Keratinocyte (primary cell): Measurements from ENCODE around the gene TMC7. TPM values are rescaled to one million over a fixed set of nuclear protein-coding genes. Genes with fewer than 3 reads are reported as not detected.

Source experiments
- DNase-seq: peaks from one replicate; pipeline ENCODE4 v3.0.0-alpha.2; 2011; ENCODE audit warnings: low read depth, missing footprints, low spot score
- FAIRE-seq: peaks from 2 replicates; lab custom pipeline; 2011; peaks lifted over from hg19 to GRCh38; lab: Jason Lieb, UNC
- H2AFZ ChIP-seq: 2 replicates; pipeline ENCODE4 v1.6.0; 2012; ENCODE audit warnings: low read length, control low read depth, inconsistent platforms; ENCODE audit not compliant: control insufficient read depth
- H3K27ac ChIP-seq: 2 replicates; pipeline ENCODE4 v1.5.1; 2011; ENCODE audit warnings: low read length; ENCODE audit not compliant: control insufficient read depth, insufficient read depth
- H3K27me3 ChIP-seq: 3 replicates; pipeline ENCODE4 v1.6.0; 2011; ENCODE audit warnings: low read length; ENCODE audit not compliant: control insufficient read depth, insufficient read depth; ENCODE audit errors: extremely low read depth
- H3K36me3 ChIP-seq, 2 experiments: 2 replicates in 1 of 2; 3 replicates in 1 of 2; pipeline ENCODE4 v1.5.1; 2011; ENCODE audit warnings: low read length in 2 of 2, mild to moderate bottlenecking in 1 of 2; ENCODE audit not compliant: control insufficient read depth in 2 of 2, insufficient read depth in 2 of 2; ENCODE audit errors: extremely low read depth in 1 of 2
- H3K4me1 ChIP-seq: 3 replicates; pipeline ENCODE4 v1.5.1; 2011; ENCODE audit warnings: low read length; ENCODE audit not compliant: control insufficient read depth, insufficient read depth; ENCODE audit errors: extremely low read depth
- H3K4me2 ChIP-seq: 3 replicates; pipeline ENCODE4 v1.6.0; 2011; ENCODE audit warnings: low read depth, low read length; ENCODE audit not compliant: control insufficient read depth, insufficient read depth; ENCODE audit errors: extremely low read depth
- H3K4me3 ChIP-seq, 3 experiments: fragments of 200-600 bp in 1 of 3; sonication (generic) in 1 of 3; 2 replicates in 2 of 3; 3 replicates in 1 of 3; pipeline ENCODE4 v1.5.1; 2011 to 2016; ENCODE audit warnings: low read length in 3 of 3, mild to moderate bottlenecking in 3 of 3, control low read depth in 2 of 3, inconsistent platforms in 1 of 3, low read depth in 1 of 3, mixed read lengths in 1 of 3, mixed run types in 1 of 3, moderate library complexity in 1 of 3; ENCODE audit not compliant: control insufficient read depth in 2 of 3, insufficient read depth in 2 of 3; ENCODE audit errors: extremely low read depth in 1 of 3
- H3K79me2 ChIP-seq: 2 replicates; pipeline ENCODE4 v1.6.0; 2012; ENCODE audit warnings: low read length; ENCODE audit not compliant: control insufficient read depth, insufficient read depth
- H3K9ac ChIP-seq: 3 replicates; pipeline ENCODE4 v1.6.0; 2011; ENCODE audit warnings: low read length; ENCODE audit not compliant: control insufficient read depth, insufficient read depth; ENCODE audit errors: extremely low read depth
- H3K9me1 ChIP-seq: 3 replicates; pipeline ENCODE4 v1.6.0; 2011; ENCODE audit warnings: low read length; ENCODE audit not compliant: control insufficient read depth, insufficient read depth; ENCODE audit errors: extremely low read depth
- H3K9me3 ChIP-seq: 2 replicates; pipeline ENCODE4 v1.5.1; 2012; ENCODE audit warnings: low read depth, low read length; ENCODE audit not compliant: control insufficient read depth
- H4K20me1 ChIP-seq: 3 replicates; pipeline ENCODE4 v1.6.0; 2011; ENCODE audit warnings: low read length; ENCODE audit not compliant: control insufficient read depth, insufficient read depth; ENCODE audit errors: extremely low read depth
- EZH2 ChIP-seq: IDR thresholded peaks from one replicate; pipeline ENCODE4 v1.6.1; 2012; ENCODE audit warnings: inconsistent platforms, mild to moderate bottlenecking, low read length, moderate library complexity
- dilution Hi-C: fragments of 300-500 bp; cut with MboI; formaldehyde crosslinking; loops from one replicate; pipeline ENCODE4 v1.7.0; 2020; ENCODE audit warnings: low sequenced_read_pairs; ENCODE audit not compliant: extremely low pct_ligation_motif_present
- polyA plus RNA-seq, 5 experiments: library from polyadenylated mRNA; depleted of rRNA in 3 of 5; stranded (reverse) in 3 of 5; stranded (forward) in 1 of 5; unstranded in 1 of 5; fragments of >200 nt; gene quantifications; 1 replicate in 1 of 5; 2 replicates in 3 of 5; 3 replicates in 1 of 5; pipeline versions ENCODE4 v1.2.1 to v1.2.3, GENCODE V29; 2011 to 2012; ENCODE audit warnings: missing spikeins in 2 of 5, low read depth in 1 of 5, low replicate concordance in 1 of 5
- TF ChIP-seq, protein P1 (sequence below), 3 experiments: IDR thresholded peaks in 1 of 3; conservative IDR thresholded peaks in 1 of 3; optimal IDR thresholded peaks in 1 of 3; 2 replicates in 2 of 3; 3 replicates in 1 of 3; pipeline versions ENCODE3 to v1.5.1; 2011; ENCODE audit warnings: low read length in 3 of 3, mild to moderate bottlenecking in 3 of 3, moderate library complexity in 2 of 3, control low read depth in 1 of 3, inconsistent platforms in 1 of 3; ENCODE audit not compliant: insufficient read depth in 2 of 3; ENCODE audit errors: extremely low read depth in 1 of 3

Gene TMC7
- polyA plus RNA-seq, 1 donor (not counting 4 experiments of a cell fraction or from before 2014, with no cell fraction given): 8.5 TPM

DNA sequence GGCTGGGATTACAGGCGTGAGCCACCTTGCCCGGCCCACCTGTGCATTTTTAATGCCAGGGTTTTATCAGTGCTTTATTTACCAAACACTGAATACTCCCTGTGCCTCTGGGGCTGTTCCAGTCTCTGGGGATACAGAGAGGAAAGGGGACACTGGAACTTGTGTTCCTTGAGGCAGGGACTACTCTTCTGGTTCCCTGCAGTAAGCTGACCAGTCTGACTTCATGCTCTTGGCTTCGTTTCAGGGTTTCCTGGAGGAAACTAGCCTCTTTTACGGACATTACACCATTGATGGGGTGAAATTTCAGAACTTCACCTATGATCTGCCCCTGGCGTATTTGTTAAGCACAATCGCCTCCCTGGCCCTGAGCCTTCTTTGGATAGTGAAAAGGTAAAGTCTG lies 46.2 kb downstream of the TMC7 start:
- no peak overlapping the region for H3K9ac ChIP-seq
- no peak for TF ChIP-seq EZH2
- TF ChIP-seq, protein P1, sequence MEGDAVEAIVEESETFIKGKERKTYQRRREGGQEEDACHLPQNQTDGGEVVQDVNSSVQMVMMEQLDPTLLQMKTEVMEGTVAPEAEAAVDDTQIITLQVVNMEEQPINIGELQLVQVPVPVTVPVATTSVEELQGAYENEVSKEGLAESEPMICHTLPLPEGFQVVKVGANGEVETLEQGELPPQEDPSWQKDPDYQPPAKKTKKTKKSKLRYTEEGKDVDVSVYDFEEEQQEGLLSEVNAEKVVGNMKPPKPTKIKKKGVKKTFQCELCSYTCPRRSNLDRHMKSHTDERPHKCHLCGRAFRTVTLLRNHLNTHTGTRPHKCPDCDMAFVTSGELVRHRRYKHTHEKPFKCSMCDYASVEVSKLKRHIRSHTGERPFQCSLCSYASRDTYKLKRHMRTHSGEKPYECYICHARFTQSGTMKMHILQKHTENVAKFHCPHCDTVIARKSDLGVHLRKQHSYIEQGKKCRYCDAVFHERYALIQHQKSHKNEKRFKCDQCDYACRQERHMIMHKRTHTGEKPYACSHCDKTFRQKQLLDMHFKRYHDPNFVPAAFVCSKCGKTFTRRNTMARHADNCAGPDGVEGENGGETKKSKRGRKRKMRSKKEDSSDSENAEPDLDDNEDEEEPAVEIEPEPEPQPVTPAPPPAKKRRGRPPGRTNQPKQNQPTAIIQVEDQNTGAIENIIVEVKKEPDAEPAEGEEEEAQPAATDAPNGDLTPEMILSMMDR (optimal IDR thresholded peaks at IDR 0.05 in 1 of 3, IDR thresholded peaks at IDR 0.05 in 1 of 3, conservative IDR thresholded peaks at IDR 0.05 in 1 of 3; ENCODE audit: extremely low read depth in 1 of 3, insufficient read depth in 2 of 3, low read length in 3 of 3): no peak
- no peak for FAIRE-seq
- H2AFZ ChIP-seq: no peak overlapping the region
- dilution Hi-C loops: no loop called here
- H3K9me1 ChIP-seq: no peaks in the 10 kb centered on the region
- no peaks in the 10 kb centered on the region for H4K20me1 ChIP-seq
- H3K27me3 ChIP-seq: no peaks in the 10 kb centered on the region
- no peaks in the 10 kb centered on the region for H3K79me2 ChIP-seq
- H3K4me1 ChIP-seq: no peaks in the 10 kb centered on the region
- no peak overlapping the region for H3K4me3 ChIP-seq
- H3K36me3 ChIP-seq: peaks cover 0 to 7% of the 10 kb centered on the region in 2 experiments
- H3K27ac ChIP-seq: no peak overlapping the region
- H3K9me3 ChIP-seq: no peaks in the 10 kb centered on the region
- no peak overlapping the region for H3K4me2 ChIP-seq
- DNase-seq: no peak

- FAIRE-seq (no peak), DNase-seq (no peak)
- H3K4me1 ChIP-seq: no peaks in the 10 kb centered on the region
- H3K27ac ChIP-seq: no peak overlapping the region
- H3K27me3 ChIP-seq: no peaks in the 10 kb centered on the region
- H3K4me3 ChIP-seq: no peak overlapping the region
- no peak for TF ChIP-seq EZH2
- TF ChIP-seq, protein P1 (optimal IDR thresholded peaks at IDR 0.05 in 1 of 3, IDR thresholded peaks at IDR 0.05 in 1 of 3, conservative IDR thresholded peaks at IDR 0.05 in 1 of 3; ENCODE audit: extremely low read depth in 1 of 3, insufficient read depth in 2 of 3, low read length in 3 of 3): no peak
- H3K9ac ChIP-seq: no peak overlapping the region
- peaks cover 0 to 7% of the 10 kb centered on the region in 2 experiments for H3K36me3 ChIP-seq
- dilution Hi-C loops: no loop called here
- no peaks in the 10 kb centered on the region for H3K9me3 ChIP-seq
- H3K9me1 ChIP-seq: peaks cover 2% of the 10 kb centered on the region
- no peak overlapping the region for H2AFZ ChIP-seq
- no peaks in the 10 kb centered on the region for H4K20me1 ChIP-seq
- H3K79me2 ChIP-seq: no peaks in the 10 kb centered on the region
- H3K4me2 ChIP-seq: no peak overlapping the region
Measured at GRCh38 chr16:19031738-19032137, 48.0 kb downstream of the TMC7 start.
